B cell (primary cell): ENCODE data around the gene HCST. TPM values are rescaled to one million over a fixed set of nuclear protein-coding genes. Genes with fewer than 3 reads are reported as not detected.

Source experiments
- ATAC-seq: fragments of 200-7000 bp; cut with Tn5 transposase; one replicate; pipeline ENCODE4 v1.10.0; 2021; ENCODE audit warnings: low read depth, mild to moderate bottlenecking, moderate number of reproducible peaks, moderate library complexity
- CTCF ChIA-PET: fragments of 350-600 bp; sonication (Branson Sonifier 250); formaldehyde crosslinking; loops from one replicate; lab custom pipeline; 2021; ENCODE audit warnings: antibody characterized with exemption, inconsistent platforms; lab: Charles Lee
- POLR2A ChIA-PET: fragments of 350-600 bp; sonication (Branson Sonifier 250); formaldehyde crosslinking; loops from one replicate; lab custom pipeline; 2021; ENCODE audit warnings: antibody characterized with exemption; lab: Charles Lee
- DNase-seq: peaks from one replicate; pipeline ENCODE4 v3.0.0; 2013
- H2AFZ ChIP-seq: 2 replicates; pipeline ENCODE4 v1.6.1; 2012; ENCODE audit warnings: mild to moderate bottlenecking, low read depth, low read length; ENCODE audit not compliant: insufficient read depth, poor library complexity, severe bottlenecking
- H3K27ac ChIP-seq, 2 donors: 1 replicate in 1 of 2; 2 replicates in 1 of 2; pipeline ENCODE4 v1.5.1; 2012 to 2013; ENCODE audit warnings: low read length in 2 of 2, mild to moderate bottlenecking in 2 of 2, moderate library complexity in 1 of 2
- H3K27me3 ChIP-seq, 4 experiments: fragments of 200-600 bp in 1 of 4; sonication (generic) in 1 of 4; replicated peaks in 1 of 4; 1 replicate in 2 of 4; 2 replicates in 2 of 4; pipeline versions ENCODE4 v1.6.1 to v1.7.0; 2013 to 2016; ENCODE audit warnings: low read length in 3 of 4, mild to moderate bottlenecking in 2 of 4, mixed read lengths in 1 of 4, moderate library complexity in 1 of 4; ENCODE audit not compliant: insufficient read depth in 4 of 4, control insufficient read depth in 3 of 4; ENCODE audit errors: control extremely low read depth in 1 of 4
- H3K36me3 ChIP-seq, 2 experiments: replicated peaks in 1 of 2; 1 replicate in 1 of 2; 2 replicates in 1 of 2; pipeline versions ENCODE4 v1.6.1 to v1.7.1; 2013; ENCODE audit warnings: low read length in 1 of 2; ENCODE audit not compliant: insufficient read depth in 2 of 2, control insufficient read depth in 1 of 2; ENCODE audit errors: control extremely low read depth in 1 of 2, extremely low read depth in 1 of 2
- H3K4me1 ChIP-seq, 2 donors: fragments of 200-600 bp in 1 of 2; sonication (generic) in 1 of 2; 1 replicate in 1 of 2; 2 replicates in 1 of 2; pipeline versions ENCODE4 v1.5.1 to v1.6.1; 2013 to 2017; ENCODE audit warnings: low read length in 2 of 2; ENCODE audit not compliant: control insufficient read depth in 2 of 2, insufficient read depth in 2 of 2
- H3K4me2 ChIP-seq: replicated peaks from 2 replicates; pipeline ENCODE3; 2012; ENCODE audit warnings: mild to moderate bottlenecking, low read depth, low read length; ENCODE audit not compliant: poor library complexity, severe bottlenecking
- H3K4me3 ChIP-seq, 5 experiments: fragments of 200-600 bp in 1 of 5; sonication (generic) in 1 of 5; 1 replicate in 3 of 5; 2 replicates in 2 of 5; pipeline versions ENCODE4 v1.5.1 to v1.7.0; 2011 to 2016; ENCODE audit warnings: low read length in 4 of 5, mild to moderate bottlenecking in 4 of 5, low read depth in 2 of 5, control low read depth in 1 of 5, moderate library complexity in 1 of 5; ENCODE audit not compliant: insufficient read depth in 1 of 5; ENCODE audit errors: control extremely low read depth in 1 of 5, extremely low read depth in 1 of 5
- H3K79me2 ChIP-seq: fragments of 200-600 bp; sonication (generic); one replicate; pipeline ENCODE4 v1.6.0; 2016; ENCODE audit warnings: low read length; ENCODE audit not compliant: control insufficient read depth, insufficient read depth
- H3K9ac ChIP-seq: fragments of 200-600 bp; sonication (generic); 2 replicates; pipeline ENCODE4 v1.6.1; 2017; ENCODE audit warnings: mild to moderate bottlenecking, low read length, moderate library complexity
- H3K9me3 ChIP-seq, 3 donors: one replicate each; pipeline versions ENCODE4 v1.6.1 to v1.7.1; 2013; ENCODE audit warnings: low read length in 2 of 3; ENCODE audit not compliant: control insufficient read depth in 2 of 3, insufficient read depth in 1 of 3; ENCODE audit errors: control extremely low read depth in 1 of 3
- H4K20me1 ChIP-seq: 2 replicates; pipeline ENCODE4 v1.6.0; 2012; ENCODE audit warnings: mild to moderate bottlenecking, low read length; ENCODE audit not compliant: insufficient read depth, control insufficient read depth, poor library complexity, severe bottlenecking
- H3K27ac Mint-ChIP-seq: one replicate; pipeline ENCODE4 v1.8.0; 2021; ENCODE audit warnings: mixed read lengths
- H3K27me3 Mint-ChIP-seq: one replicate; pipeline ENCODE4 v1.8.0; 2021; ENCODE audit warnings: mixed read lengths
- H3K4me1 Mint-ChIP-seq: one replicate; pipeline ENCODE4 v1.8.0; 2021; ENCODE audit warnings: mixed read lengths
- H3K4me3 Mint-ChIP-seq: one replicate; pipeline ENCODE4 v1.8.0; 2021; ENCODE audit warnings: mixed read lengths
- H3K9me3 Mint-ChIP-seq: one replicate; pipeline ENCODE4 v1.8.0; 2022; ENCODE audit warnings: mixed read lengths; ENCODE audit not compliant: insufficient read depth
- EZH2 ChIP-seq: IDR thresholded peaks from 2 replicates; pipeline ENCODE4 v1.6.1; 2012; ENCODE audit warnings: borderline replicate concordance, low read depth, mild to moderate bottlenecking, moderate library complexity, low read length; ENCODE audit not compliant: insufficient read depth, poor library complexity, severe bottlenecking
- WGBS: methylation state at CpG from one replicate; pipeline ENCODE4 v1.1.5; 2013; ENCODE audit warnings: missing lambda C conversion rate; ENCODE audit not compliant: insufficient coverage; 5-methylcytosine and 5-hydroxymethylcytosine counted together
- intact Hi-C: fragments of 100-400 bp; cut with micrococcal nuclease; formaldehyde crosslinking; loops from one replicate; pipeline ENCODE4 v1.10.0; 2022
- polyA plus RNA-seq: library from polyadenylated mRNA; depleted of rRNA; stranded (reverse); fragments of >200 nt; gene quantifications from 2 replicates; pipeline ENCODE4 v1.2.3, GENCODE V29; 2012
- total RNA-seq, 2 donors: library from RNA; stranded (reverse); fragments of 120-200 nt in 1 of 2; gene quantifications; 1 replicate in 1 of 2; 2 replicates in 1 of 2; pipeline versions ENCODE4 v1.2.3 to v1.2.4, GENCODE V29; 2013 to 2022
- TF ChIP-seq, protein P1 (sequence below): fragments of 200-600 bp; IDR thresholded peaks from one replicate; pipeline ENCODE4 v1.8.0; 2022; ENCODE audit warnings: antibody characterized with exemption, mild to moderate bottlenecking

The HCST gene
- total and polyA plus RNA-seq, 2 donors (not counting 1 experiment from before 2014, with no cell fraction given): 4.8 to 40.6 TPM

DNA sequence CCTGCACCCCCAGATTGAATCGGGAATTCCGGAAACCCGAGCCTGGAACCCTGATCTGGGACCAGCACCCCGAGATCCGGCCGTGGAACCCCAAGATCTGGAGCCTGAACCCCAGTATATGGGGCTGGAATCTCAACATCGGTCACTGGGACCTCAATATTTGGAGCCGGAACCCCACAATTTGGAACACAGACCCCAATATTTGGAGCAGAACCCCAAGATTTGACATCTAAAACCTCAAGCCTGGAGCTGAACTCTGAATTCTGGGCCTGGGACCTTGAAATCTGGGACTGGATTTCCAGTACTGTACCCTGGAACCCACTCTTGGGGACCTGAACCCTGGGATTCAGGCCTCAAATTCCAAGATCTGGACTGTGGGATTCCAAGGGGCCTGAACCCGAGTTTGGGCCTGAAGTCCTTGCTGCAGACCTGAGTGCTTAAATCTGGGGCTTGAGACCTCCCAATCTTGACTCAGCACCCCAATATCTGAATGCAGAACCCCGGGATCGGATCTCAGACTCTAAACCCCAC, 34.5 kb downstream of the HCST start:
- Histone ChIP-seq H3K36me3 (no peaks in the 10 kb centered on the region), H3K4me1 (peaks cover 19 to 24% of the 10 kb centered on the region in 2 donors), H2AFZ (peak overlapping the region; percentile 28), H3K4me2 (peak overlapping the region; percentile 79), H3K79me2 (no peaks in the 10 kb centered on the region), H3K27me3 (peaks cover 0 to 16% (median 3%) of the 10 kb centered on the region in 4 experiments), H3K9ac (peak overlapping the region; percentile 19), H3K27ac (peak overlapping the region in 1 of 2 donors; percentile 5), H4K20me1 (no peaks in the 10 kb centered on the region), H3K4me3 (peak overlapping the region in 4 of 5 experiments; percentile 8 to 54 (median 30)), H3K9me3 (no peaks in the 10 kb centered on the region)
- Mint-ChIP-seq H3K27me3 (peaks cover 22% of the 10 kb centered on the region), H3K27ac (no peak overlapping the region), H3K9me3 (no peaks in the 10 kb centered on the region), H3K4me1 (peaks cover 26% of the 10 kb centered on the region), H3K4me3 (peak overlapping the region; percentile 52)
- intact Hi-C loops: no loop called here
- no peak for ATAC-seq
- TF ChIP-seq, protein P1, sequence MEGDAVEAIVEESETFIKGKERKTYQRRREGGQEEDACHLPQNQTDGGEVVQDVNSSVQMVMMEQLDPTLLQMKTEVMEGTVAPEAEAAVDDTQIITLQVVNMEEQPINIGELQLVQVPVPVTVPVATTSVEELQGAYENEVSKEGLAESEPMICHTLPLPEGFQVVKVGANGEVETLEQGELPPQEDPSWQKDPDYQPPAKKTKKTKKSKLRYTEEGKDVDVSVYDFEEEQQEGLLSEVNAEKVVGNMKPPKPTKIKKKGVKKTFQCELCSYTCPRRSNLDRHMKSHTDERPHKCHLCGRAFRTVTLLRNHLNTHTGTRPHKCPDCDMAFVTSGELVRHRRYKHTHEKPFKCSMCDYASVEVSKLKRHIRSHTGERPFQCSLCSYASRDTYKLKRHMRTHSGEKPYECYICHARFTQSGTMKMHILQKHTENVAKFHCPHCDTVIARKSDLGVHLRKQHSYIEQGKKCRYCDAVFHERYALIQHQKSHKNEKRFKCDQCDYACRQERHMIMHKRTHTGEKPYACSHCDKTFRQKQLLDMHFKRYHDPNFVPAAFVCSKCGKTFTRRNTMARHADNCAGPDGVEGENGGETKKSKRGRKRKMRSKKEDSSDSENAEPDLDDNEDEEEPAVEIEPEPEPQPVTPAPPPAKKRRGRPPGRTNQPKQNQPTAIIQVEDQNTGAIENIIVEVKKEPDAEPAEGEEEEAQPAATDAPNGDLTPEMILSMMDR: no peak
- 38% methylated on average over 11 of the region's 11 CpGs for WGBS
- POLR2A ChIA-PET: no interaction called here
- DNase-seq: no peak
- CTCF ChIA-PET: interaction anchor here (1.9 kb wide), 1 partner anchor 55 kb away, joined by 7 read pairs; no protein-coding TSS in a partner anchor

DNA sequence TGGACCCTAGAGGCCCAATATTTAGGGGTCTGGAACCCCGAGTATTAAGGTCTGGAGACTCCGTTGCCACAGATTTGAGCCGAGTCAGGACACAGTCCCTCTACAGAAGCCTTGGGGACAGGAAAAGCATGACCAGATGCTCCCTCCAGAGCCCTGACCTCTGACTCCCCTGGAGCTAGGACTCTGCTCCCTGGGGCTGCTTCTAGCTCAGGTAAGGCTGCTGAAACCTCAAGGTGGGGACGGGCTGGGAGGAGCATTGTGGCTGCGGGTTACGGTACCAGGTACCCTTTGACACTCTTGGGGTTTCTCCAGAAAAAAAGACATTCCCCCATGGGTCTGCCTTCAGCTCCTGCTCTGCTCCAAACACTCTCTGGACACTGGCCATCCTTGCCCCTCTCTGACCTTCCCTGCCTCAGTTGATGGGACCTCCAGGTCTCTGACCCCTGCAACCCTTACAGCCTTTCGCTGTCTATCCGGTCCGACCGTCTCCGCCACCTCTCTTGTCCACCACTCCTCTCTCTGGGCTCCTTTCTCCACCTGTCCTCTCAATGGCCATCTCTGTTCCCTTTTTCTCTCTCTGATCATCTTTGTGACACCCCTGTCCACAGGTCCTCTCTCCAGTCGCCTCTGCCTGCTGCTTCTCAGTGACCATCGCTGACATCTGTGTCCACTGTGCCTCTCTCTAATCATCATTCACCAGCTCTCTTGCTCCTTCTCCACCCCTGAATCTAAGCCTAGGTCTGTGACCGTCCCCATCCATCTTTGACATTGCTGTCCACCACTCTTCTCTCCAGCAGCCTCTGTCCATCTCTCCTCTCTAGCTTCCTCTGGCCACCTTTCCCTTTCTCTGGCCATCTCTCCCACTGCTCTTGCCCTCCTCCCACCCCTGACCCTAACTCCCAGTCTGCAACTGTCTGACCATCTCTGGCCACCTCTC, 35.3 kb downstream of the HCST start:
- no peak for ATAC-seq
- WGBS: 86% methylated on average over 12 of the region's 14 CpGs
- Mint-ChIP-seq H3K27ac (no peak overlapping the region), H3K4me1 (peaks cover 22% of the 10 kb centered on the region), H3K4me3 (peak overlapping the region; percentile 52), H3K9me3 (no peaks in the 10 kb centered on the region), H3K27me3 (peaks cover 22% of the 10 kb centered on the region)
- Histone ChIP-seq H3K79me2 (no peaks in the 10 kb centered on the region), H4K20me1 (no peaks in the 10 kb centered on the region), H3K9ac (no peak overlapping the region), H3K27ac (no peak overlapping the region), H2AFZ (no peak overlapping the region), H3K27me3 (peaks cover 0 to 16% (median 3%) of the 10 kb centered on the region in 4 experiments), H3K9me3 (no peaks in the 10 kb centered on the region), H3K4me1 (peaks cover 16 to 19% of the 10 kb centered on the region in 2 donors), H3K36me3 (no peaks in the 10 kb centered on the region), H3K4me3 (no peak overlapping the region), H3K4me2 (peak overlapping the region; percentile 79)
- intact Hi-C loops: no loop called here
- CTCF ChIA-PET: interaction anchor here (1.9 kb wide), 1 partner anchor 56 kb away, joined by 7 read pairs; no protein-coding TSS in a partner anchor
- no peak for DNase-seq
- TF ChIP-seq, protein P1: no peak
- TF ChIP-seq EZH2: no peak
- POLR2A ChIA-PET: interaction anchor here (0.9 kb wide), 1 partner anchor 192 kb away, joined by 4 read pairs; the partner anchor contains the start of gene PSENEN
